Measurements from ENCODE around the gene ATP2B2. TPM values are rescaled to one million over a fixed set of nuclear protein-coding genes. Genes with fewer than 3 reads are reported as not detected.

The ATP2B2 gene
- total RNA-seq, 4 donors from 2014 or later, result 0.86 to 2.2 (median 1.0) TPM; not detected in 1

- H3K4me3 ChIP-seq, result no peak overlapping the region
- no peak for TF ChIP-seq POLR2A (IDR thresholded peaks at IDR 0.05)
- TF ChIP-seq, protein P1, sequence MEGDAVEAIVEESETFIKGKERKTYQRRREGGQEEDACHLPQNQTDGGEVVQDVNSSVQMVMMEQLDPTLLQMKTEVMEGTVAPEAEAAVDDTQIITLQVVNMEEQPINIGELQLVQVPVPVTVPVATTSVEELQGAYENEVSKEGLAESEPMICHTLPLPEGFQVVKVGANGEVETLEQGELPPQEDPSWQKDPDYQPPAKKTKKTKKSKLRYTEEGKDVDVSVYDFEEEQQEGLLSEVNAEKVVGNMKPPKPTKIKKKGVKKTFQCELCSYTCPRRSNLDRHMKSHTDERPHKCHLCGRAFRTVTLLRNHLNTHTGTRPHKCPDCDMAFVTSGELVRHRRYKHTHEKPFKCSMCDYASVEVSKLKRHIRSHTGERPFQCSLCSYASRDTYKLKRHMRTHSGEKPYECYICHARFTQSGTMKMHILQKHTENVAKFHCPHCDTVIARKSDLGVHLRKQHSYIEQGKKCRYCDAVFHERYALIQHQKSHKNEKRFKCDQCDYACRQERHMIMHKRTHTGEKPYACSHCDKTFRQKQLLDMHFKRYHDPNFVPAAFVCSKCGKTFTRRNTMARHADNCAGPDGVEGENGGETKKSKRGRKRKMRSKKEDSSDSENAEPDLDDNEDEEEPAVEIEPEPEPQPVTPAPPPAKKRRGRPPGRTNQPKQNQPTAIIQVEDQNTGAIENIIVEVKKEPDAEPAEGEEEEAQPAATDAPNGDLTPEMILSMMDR (IDR thresholded peaks at IDR 0.05), result no peak
- 91% methylated on average over 1 of the region's 1 CpG for WGBS
Observed at GRCh38 chr3:10430805-10431204, 74.6 kb downstream of the ATP2B2 start.

GRCh38 chr3:10428406-10429091 is 76.8 kb downstream of the ATP2B2 start:
- no peak overlapping the region for H3K27ac ChIP-seq
- TF ChIP-seq POLR2A (IDR thresholded peaks at IDR 0.05) (no peak), EP300 (IDR thresholded peaks at IDR 0.05) (no peak), POLR2AphosphoS5 (IDR thresholded peaks at IDR 0.05) (no peak)
- TF ChIP-seq, protein P1 (IDR thresholded peaks at IDR 0.05), result no peak
- no peak for DNase-seq (ENCODE audit: low spot score in 2 of 2)
- H3K9me3 ChIP-seq, result no peaks in the 10 kb centered on the region
- no peaks in the 10 kb centered on the region for H3K36me3 ChIP-seq
- no peak overlapping the region for H3K4me3 ChIP-seq
- H3K27me3 ChIP-seq, result no peaks in the 10 kb centered on the region
- WGBS, result 77% methylated on average over 12 of the region's 12 CpGs
- peaks cover 6% of the 10 kb centered on the region for H3K4me1 ChIP-seq

More at GRCh38 chr3:10430805-10431204, 74.6 kb downstream of the ATP2B2 start:
- Histone ChIP-seq H3K36me3 (no peaks in the 10 kb centered on the region), H3K9me3 (no peaks in the 10 kb centered on the region), H3K4me1 (peaks cover 6% of the 10 kb centered on the region), H3K27ac (no peak overlapping the region), H3K27me3 (no peaks in the 10 kb centered on the region)
- DNase-seq (ENCODE audit: low spot score in 2 of 2), result no peak

- Histone ChIP-seq H3K4me1 (no peaks in the 10 kb centered on the region), H3K9me3 (no peaks in the 10 kb centered on the region), H3K27ac (no peak overlapping the region), H3K36me3 (no peaks in the 10 kb centered on the region), H3K27me3 (peaks cover 3% of the 10 kb centered on the region), H3K4me3 (no peak overlapping the region)
- DNase-seq (ENCODE audit: low spot score in 2 of 2), result no peak
- TF ChIP-seq POLR2A (IDR thresholded peaks at IDR 0.05) (no peak), EP300 (IDR thresholded peaks at IDR 0.05) (no peak), POLR2AphosphoS5 (IDR thresholded peaks at IDR 0.05) (no peak)
- TF ChIP-seq, protein P1 (IDR thresholded peaks at IDR 0.05), result no peak
- 80% methylated on average over 14 of the region's 15 CpGs for WGBS
Observed at GRCh38 chr3:10426346-10427220, 78.8 kb downstream of the ATP2B2 start.

DNA sequence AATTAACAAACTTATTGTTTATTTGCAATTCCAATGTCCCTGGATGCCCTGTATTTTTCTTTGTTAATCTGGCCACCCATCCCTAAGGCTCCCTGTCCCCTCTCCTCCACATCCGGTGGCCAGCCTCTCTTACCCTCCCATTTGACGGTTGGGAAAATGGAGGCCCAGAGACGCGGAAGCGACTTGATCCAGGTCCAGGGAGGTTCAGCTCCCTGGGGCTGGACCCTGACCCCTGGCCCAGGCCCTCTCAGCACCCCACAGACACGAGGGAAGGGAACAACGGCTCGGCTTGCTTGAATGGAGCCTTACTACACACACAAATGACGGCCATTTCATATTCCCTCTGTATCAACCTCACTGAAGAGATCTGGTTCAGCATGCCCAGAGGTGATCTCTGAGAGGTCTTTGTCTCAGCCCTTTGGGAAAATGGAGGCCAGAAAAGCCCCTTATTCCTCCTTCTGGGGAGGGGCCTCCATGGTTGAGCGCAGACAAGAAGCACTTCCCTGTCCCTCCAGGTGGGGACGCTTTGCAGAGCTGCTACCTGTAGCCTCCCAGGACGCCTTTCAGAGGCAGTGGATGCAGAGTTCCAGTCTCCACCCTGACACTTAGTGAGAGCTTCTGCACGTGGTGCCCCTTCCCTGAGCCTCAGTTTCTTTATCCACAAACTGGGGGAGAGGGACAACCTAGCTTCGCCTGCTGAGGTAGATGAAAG is 82.1 kb downstream of the ATP2B2 start:
- no peak overlapping the region for H3K4me3 ChIP-seq
- DNase-seq (ENCODE audit: low spot score in 2 of 2), result no peak
- no peak for TF ChIP-seq POLR2AphosphoS5 (IDR thresholded peaks at IDR 0.05)
- TF ChIP-seq EP300 (IDR thresholded peaks at IDR 0.05), result no peak
- TF ChIP-seq POLR2A (IDR thresholded peaks at IDR 0.05), result no peak
- TF ChIP-seq, protein P1 (IDR thresholded peaks at IDR 0.05), result no peak

More for the DNA sequence above, 82.1 kb downstream of the ATP2B2 start:
- Histone ChIP-seq H3K36me3 (no peaks in the 10 kb centered on the region), H3K9me3 (no peaks in the 10 kb centered on the region), H3K27ac (no peak overlapping the region), H3K4me1 (no peaks in the 10 kb centered on the region), H3K27me3 (peaks cover 3% of the 10 kb centered on the region)
- 84% methylated on average over 11 of the region's 14 CpGs for WGBS
